Stimulated activated naive B cell treated with anti-CD40 and anti-IgM and Interleukin-4, amounts not matched to agents 10 μg/mL and 1 μg/mL and 100 μg/mL, for 72 hours (primary cell): ENCODE measurements around the gene SLC35F3.
A peak's percentile ranks its signal among the peaks of the same experiment; 100 is the strongest.

Experiments used
- ATAC-seq, 2 donors: fragments of 150-1000 bp; cut with Tn5 transposase; replicated peaks; 2 replicates each; pipeline ENCODE4 v1.10.0; 2021; ENCODE audit warnings: moderate library complexity in 1 of 2
- DNase-seq: peaks from one replicate; pipeline ENCODE4 v3.0.0; 2021
- H3K27ac Mint-ChIP-seq: one replicate; pipeline ENCODE4 v1.8.0; 2022; ENCODE audit warnings: mild to moderate bottlenecking, mixed read lengths
- H3K27me3 Mint-ChIP-seq, 2 donors: one replicate each; pipeline ENCODE4 v1.8.0; 2022; ENCODE audit warnings: mixed read lengths in 2 of 2
- H3K36me3 Mint-ChIP-seq, 2 donors: one replicate each; pipeline ENCODE4 v1.8.0; 2022; ENCODE audit warnings: mixed read lengths in 2 of 2, mild to moderate bottlenecking in 1 of 2
- H3K4me1 Mint-ChIP-seq, 2 donors: one replicate each; pipeline ENCODE4 v1.8.0; 2022; ENCODE audit warnings: mixed read lengths in 2 of 2, mild to moderate bottlenecking in 1 of 2
- H3K4me3 Mint-ChIP-seq, 2 donors: one replicate each; pipeline ENCODE4 v1.8.0; 2022; ENCODE audit warnings: mild to moderate bottlenecking in 2 of 2, mixed read lengths in 2 of 2, moderate library complexity in 1 of 2
- H3K9me3 Mint-ChIP-seq, 2 donors: one replicate each; pipeline ENCODE4 v1.8.0; 2022; ENCODE audit warnings: mixed read lengths in 2 of 2, mild to moderate bottlenecking in 1 of 2

The SLC35F3 gene

DNA sequence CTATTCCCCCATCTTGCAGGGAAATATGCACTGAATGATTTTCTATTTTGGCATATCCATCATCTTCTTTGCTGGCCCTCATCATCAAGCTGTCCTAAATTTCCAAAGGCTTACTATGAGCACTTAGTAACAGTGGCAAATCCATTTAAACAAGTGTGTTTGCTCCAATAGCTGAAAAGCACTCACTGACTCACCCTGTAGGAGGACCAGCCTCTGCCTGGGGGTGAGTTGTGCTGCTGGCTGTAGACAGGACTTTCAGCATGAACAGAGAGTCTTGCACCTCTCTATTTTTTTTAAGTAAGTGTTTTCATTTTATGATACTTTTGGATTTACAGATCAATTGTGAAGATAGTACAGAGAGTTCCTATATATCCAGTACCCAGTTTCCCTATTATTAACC lies 97.3 kb downstream of the SLC35F3 start:
- Mint-ChIP-seq H3K27me3 (peaks cover 12 to 22% of the 10 kb centered on the region in 2 donors), H3K4me3 (no peak overlapping the region), H3K9me3 (peaks cover 0 to 3% of the 10 kb centered on the region in 2 donors), H3K4me1 (no peaks in the 10 kb centered on the region), H3K36me3 (no peaks in the 10 kb centered on the region), H3K27ac (no peak overlapping the region)
- DNase-seq = no peak
- no peak for ATAC-seq

DNA sequence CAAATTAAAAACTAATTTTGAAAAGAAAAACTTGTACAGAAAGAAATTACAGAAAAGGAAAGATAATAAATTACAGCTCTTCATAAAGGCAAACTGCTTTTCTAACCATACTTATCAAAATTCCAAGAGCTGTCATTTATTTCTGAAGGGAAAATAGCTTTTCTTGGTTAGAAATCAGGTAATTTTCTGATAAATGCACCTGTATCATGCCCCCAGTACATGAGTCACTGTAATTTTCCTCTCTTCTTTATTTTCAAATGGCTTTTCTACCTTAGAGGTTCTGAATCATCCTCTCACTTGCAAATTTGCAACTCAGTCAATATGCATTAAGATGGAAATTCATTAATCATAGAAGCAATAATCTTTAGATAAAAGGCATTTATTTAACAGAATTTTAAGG lies 100.1 kb downstream of the SLC35F3 start:
- Mint-ChIP-seq H3K4me3 (no peak overlapping the region), H3K36me3 (no peaks in the 10 kb centered on the region), H3K4me1 (no peaks in the 10 kb centered on the region), H3K27ac (no peak overlapping the region), H3K27me3 (peaks cover 0 to 16% of the 10 kb centered on the region in 2 donors), H3K9me3 (peaks cover 0 to 2% of the 10 kb centered on the region in 2 donors)
- ATAC-seq (no peak), DNase-seq (no peak)

- ATAC-seq (no peak), DNase-seq (no peak)
- H3K27me3 Mint-ChIP-seq = peaks cover 8 to 20% of the 10 kb centered on the region in 2 donors
- no peak overlapping the region for H3K27ac Mint-ChIP-seq
- H3K4me3 Mint-ChIP-seq = no peak overlapping the region
- no peaks in the 10 kb centered on the region for H3K4me1 Mint-ChIP-seq
- peaks cover 0 to 3% of the 10 kb centered on the region in 2 donors for H3K9me3 Mint-ChIP-seq
- H3K36me3 Mint-ChIP-seq = no peaks in the 10 kb centered on the region
These were observed 103.2 kb downstream of the SLC35F3 start for GRCh38 chr1:234007684-234008083.

- Mint-ChIP-seq H3K36me3 (no peaks in the 10 kb centered on the region), H3K9me3 (peaks cover 0 to 3% of the 10 kb centered on the region in 2 donors), H3K27me3 (peaks cover 8 to 28% of the 10 kb centered on the region in 2 donors), H3K27ac (peak overlapping the region; percentile 3), H3K4me3 (no peak overlapping the region), H3K4me1 (no peaks in the 10 kb centered on the region)
- ATAC-seq = no peak
- DNase-seq = no peak
These were observed 104.1 kb downstream of the SLC35F3 start for GRCh38 chr1:234008591-234008990.

DNA sequence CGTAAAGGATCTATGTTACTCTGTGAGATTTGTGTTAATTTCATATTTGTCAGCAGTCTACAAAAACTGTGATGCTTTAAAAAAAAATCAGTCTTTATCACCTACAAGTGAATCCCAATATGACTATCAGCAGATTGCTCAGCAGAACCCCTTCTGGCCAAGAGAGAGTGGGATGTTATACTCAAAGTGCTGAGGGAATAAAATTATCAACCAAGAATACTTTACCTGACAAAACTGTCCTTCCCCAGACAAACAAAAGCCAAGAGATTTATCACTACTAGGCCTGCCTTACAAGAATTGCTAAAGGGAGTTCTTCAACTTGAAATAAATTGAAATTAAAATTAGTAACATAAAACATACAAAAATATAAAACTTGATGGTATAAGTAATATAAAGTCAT lies 105.2 kb downstream of the SLC35F3 start:
- H3K4me1 Mint-ChIP-seq = no peaks in the 10 kb centered on the region

GRCh38 chr1:234014208-234014607 lies 109.7 kb downstream of the SLC35F3 start:
- peaks cover 0 to 9% of the 10 kb centered on the region in 2 donors for H3K9me3 Mint-ChIP-seq
- no peak overlapping the region for H3K4me3 Mint-ChIP-seq
- no peaks in the 10 kb centered on the region for H3K36me3 Mint-ChIP-seq
- peaks cover 18 to 20% of the 10 kb centered on the region in 2 donors for H3K27me3 Mint-ChIP-seq
- DNase-seq (no peak), ATAC-seq (no peak)
- no peaks in the 10 kb centered on the region for H3K4me1 Mint-ChIP-seq
- H3K27ac Mint-ChIP-seq = no peak overlapping the region

More for the DNA sequence above, 105.2 kb downstream of the SLC35F3 start:
- Mint-ChIP-seq H3K36me3 (no peaks in the 10 kb centered on the region), H3K9me3 (peaks cover 0 to 3% of the 10 kb centered on the region in 2 donors), H3K4me3 (no peak overlapping the region), H3K27ac (no peak overlapping the region), H3K27me3 (peaks cover 8 to 26% of the 10 kb centered on the region in 2 donors)
- no peak for DNase-seq
- no peak for ATAC-seq

DNA sequence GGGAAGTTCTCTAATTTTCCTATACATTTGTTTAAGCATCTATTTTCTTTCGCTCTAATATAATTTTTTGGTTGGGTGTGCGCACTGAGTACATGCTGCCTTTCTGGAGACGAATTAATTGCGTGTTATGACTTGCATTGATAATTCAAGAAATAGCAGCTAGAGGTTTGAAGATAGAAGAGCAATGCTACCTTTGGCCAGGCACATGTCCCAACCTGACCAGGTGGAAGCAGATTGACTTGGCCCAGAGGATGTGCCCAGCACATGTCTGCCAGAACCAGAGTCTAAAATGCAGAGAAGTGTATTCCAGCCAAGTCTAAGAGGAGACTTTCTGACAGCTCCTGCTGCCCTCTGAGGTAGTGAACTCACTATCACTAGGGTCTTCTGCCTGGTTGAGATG lies 114.3 kb downstream of the SLC35F3 start:
- H3K4me1 Mint-ChIP-seq = no peaks in the 10 kb centered on the region
- ATAC-seq (no peak), DNase-seq (no peak)
- peaks cover 12 to 13% of the 10 kb centered on the region in 2 donors for H3K27me3 Mint-ChIP-seq
- no peak overlapping the region for H3K27ac Mint-ChIP-seq
- no peak overlapping the region for H3K4me3 Mint-ChIP-seq
- H3K9me3 Mint-ChIP-seq = peaks cover 0 to 6% of the 10 kb centered on the region in 2 donors
- no peaks in the 10 kb centered on the region for H3K36me3 Mint-ChIP-seq

GRCh38 chr1:234019387-234019786 lies 114.9 kb downstream of the SLC35F3 start:
- ATAC-seq = no peak
- Mint-ChIP-seq H3K27me3 (peaks cover 12 to 13% of the 10 kb centered on the region in 2 donors), H3K4me1 (no peaks in the 10 kb centered on the region), H3K9me3 (peaks cover 0 to 6% of the 10 kb centered on the region in 2 donors), H3K36me3 (no peaks in the 10 kb centered on the region), H3K27ac (no peak overlapping the region), H3K4me3 (no peak overlapping the region)
- no peak for DNase-seq

- H3K36me3 Mint-ChIP-seq = no peaks in the 10 kb centered on the region
These were observed 117.8 kb downstream of the SLC35F3 start for GRCh38 chr1:234022302-234022701.

DNA sequence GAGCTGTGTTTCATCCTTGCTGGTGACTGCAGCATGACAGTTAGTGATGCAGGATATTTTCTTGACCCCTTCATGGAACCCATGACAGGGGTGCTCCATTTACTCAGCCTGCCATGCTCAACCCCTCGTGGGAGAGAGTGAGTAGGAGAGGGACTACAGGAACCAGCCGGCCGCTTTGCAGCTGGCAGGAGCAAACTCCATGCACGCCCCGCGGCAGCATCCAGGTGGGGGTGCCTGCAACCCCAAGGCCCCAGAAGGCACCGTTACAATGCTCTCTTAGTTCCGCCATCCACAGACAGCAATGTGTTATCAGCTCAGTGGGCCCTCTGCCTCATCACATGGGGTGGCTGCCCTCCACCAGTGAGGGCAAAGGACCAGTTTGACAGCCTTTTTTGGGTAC lies 135.1 kb downstream of the SLC35F3 start:
- H3K36me3 Mint-ChIP-seq = no peaks in the 10 kb centered on the region
- H3K27me3 Mint-ChIP-seq = peaks cover 0 to 6% of the 10 kb centered on the region in 2 donors
- ATAC-seq (no peak), DNase-seq (no peak)
- no peak overlapping the region for H3K4me3 Mint-ChIP-seq
- no peak overlapping the region for H3K27ac Mint-ChIP-seq
- H3K9me3 Mint-ChIP-seq = peaks cover 0 to 1% of the 10 kb centered on the region in 2 donors
- H3K4me1 Mint-ChIP-seq = no peaks in the 10 kb centered on the region

More at GRCh38 chr1:234022302-234022701, 117.8 kb downstream of the SLC35F3 start:
- ATAC-seq = no peak
- Mint-ChIP-seq H3K27me3 (peaks cover 8 to 12% of the 10 kb centered on the region in 2 donors), H3K9me3 (no peaks in the 10 kb centered on the region), H3K4me3 (no peak overlapping the region), H3K4me1 (no peaks in the 10 kb centered on the region), H3K27ac (no peak overlapping the region)
- DNase-seq = no peak

- Mint-ChIP-seq H3K4me3 (no peak overlapping the region), H3K9me3 (peaks cover 0 to 1% of the 10 kb centered on the region in 2 donors), H3K4me1 (no peaks in the 10 kb centered on the region), H3K27me3 (peaks cover 0 to 6% of the 10 kb centered on the region in 2 donors), H3K27ac (no peak overlapping the region), H3K36me3 (no peaks in the 10 kb centered on the region)
- DNase-seq = no peak
- ATAC-seq = no peak
These were observed 136.2 kb downstream of the SLC35F3 start for GRCh38 chr1:234040446-234041317.

- no peak for DNase-seq
- Mint-ChIP-seq H3K4me3 (no peak overlapping the region), H3K9me3 (peaks cover 8 to 12% of the 10 kb centered on the region in 2 donors), H3K27ac (no peak overlapping the region), H3K27me3 (peaks cover 0 to 8% of the 10 kb centered on the region in 2 donors), H3K36me3 (no peaks in the 10 kb centered on the region), H3K4me1 (no peaks in the 10 kb centered on the region)
- ATAC-seq = no peak
These were observed 139.6 kb downstream of the SLC35F3 start for GRCh38 chr1:234044079-234044478.

- peaks cover 0 to 1% of the 10 kb centered on the region in 2 donors for H3K36me3 Mint-ChIP-seq
- no peaks in the 10 kb centered on the region for H3K4me1 Mint-ChIP-seq
- peaks cover 13 to 16% of the 10 kb centered on the region in 2 donors for H3K9me3 Mint-ChIP-seq
- no peak overlapping the region for H3K4me3 Mint-ChIP-seq
- H3K27ac Mint-ChIP-seq = no peak overlapping the region
- no peak for DNase-seq
- no peak for ATAC-seq
- H3K27me3 Mint-ChIP-seq = peaks cover 0 to 16% of the 10 kb centered on the region in 2 donors
These were observed 142.6 kb downstream of the SLC35F3 start for GRCh38 chr1:234047123-234047522.

GRCh38 chr1:234062166-234062565 lies 157.7 kb downstream of the SLC35F3 start:
- peaks cover 0 to 4% of the 10 kb centered on the region in 2 donors for H3K36me3 Mint-ChIP-seq
- ATAC-seq = no peak
- H3K27ac Mint-ChIP-seq = no peak overlapping the region
- no peak for DNase-seq
- H3K9me3 Mint-ChIP-seq = peaks cover 7 to 12% of the 10 kb centered on the region in 2 donors
- no peak overlapping the region for H3K4me3 Mint-ChIP-seq
- peaks cover 12 to 14% of the 10 kb centered on the region in 2 donors for H3K27me3 Mint-ChIP-seq
- H3K4me1 Mint-ChIP-seq = peaks cover 0 to 1% of the 10 kb centered on the region in 2 donors
